ENCODE measurements around the gene RPF1. TPM values are rescaled to one million over a fixed set of nuclear protein-coding genes. Genes with fewer than 3 reads are reported as not detected.

RPF1 gene
- total RNA-seq, 1 experiment from 2014 or later: 79.6 TPM

Other genes starting within 250 kb of the RPF1 start
- 2.4 and 3.9 TPM in 2 replicates for gene SAMD13, start 177.6 kb upstream of the RPF1 start, total RNA-seq (2014; rRNA removed; shearing (Covaris generic))
- gene DNASE2B, start 80.8 kb upstream of the RPF1 start, total RNA-seq (2014; rRNA removed; shearing (Covaris generic)): not detected in 2 replicates
- gene SPATA1, start 27.1 kb downstream of the RPF1 start, total RNA-seq (2014; rRNA removed; shearing (Covaris generic)): 0.97 TPM in 1 of 2 replicates, not detected in the other
- gene GNG5, start 27.3 kb downstream of the RPF1 start, total RNA-seq (2014; rRNA removed; shearing (Covaris generic)): 149 and 152 TPM in 2 replicates
- 4.6 and 5.3 TPM in 2 replicates for gene CTBS, start 95.2 kb downstream of the RPF1 start, total RNA-seq (2014; rRNA removed; shearing (Covaris generic))
- 23.9 and 27.2 TPM in 2 replicates for gene SSX2IP, start 211.2 kb downstream of the RPF1 start, total RNA-seq (2014; rRNA removed; shearing (Covaris generic))